ENCODE data around the gene GPLD1.

DNA sequence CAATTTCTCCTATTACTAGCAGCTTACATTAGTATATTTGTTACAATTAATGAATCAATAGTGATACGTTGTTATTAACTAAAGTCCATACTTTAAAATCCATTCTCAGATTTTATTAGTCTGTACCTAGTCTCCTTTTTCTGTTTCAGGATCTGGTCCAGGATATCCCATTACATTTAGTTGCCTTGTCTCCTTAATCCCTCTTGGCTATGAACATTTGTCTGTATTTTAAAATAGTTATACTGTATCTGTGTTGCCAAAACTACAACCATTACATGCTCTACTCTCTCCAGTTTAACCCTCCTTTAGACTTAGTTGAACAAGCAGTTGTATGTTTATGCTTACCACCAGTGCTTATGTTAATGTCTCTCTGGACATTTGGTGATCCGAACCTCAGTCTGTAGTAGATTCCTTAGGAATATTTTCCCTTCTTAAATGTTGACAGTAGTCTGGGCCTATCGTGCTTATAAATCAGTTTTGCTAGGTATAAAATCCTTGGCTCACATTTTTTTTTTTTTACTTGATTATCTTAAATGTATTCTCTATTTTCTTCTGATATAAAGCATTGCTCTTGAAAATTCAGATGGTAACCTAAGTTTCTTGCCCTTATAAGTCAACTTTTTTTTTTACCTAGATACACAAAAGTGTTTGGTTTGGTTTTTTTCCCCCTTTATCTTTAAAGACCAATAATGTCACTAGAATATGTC is 17.6 kb upstream of the GPLD1 start:
- TF ChIP-seq, protein P1, sequence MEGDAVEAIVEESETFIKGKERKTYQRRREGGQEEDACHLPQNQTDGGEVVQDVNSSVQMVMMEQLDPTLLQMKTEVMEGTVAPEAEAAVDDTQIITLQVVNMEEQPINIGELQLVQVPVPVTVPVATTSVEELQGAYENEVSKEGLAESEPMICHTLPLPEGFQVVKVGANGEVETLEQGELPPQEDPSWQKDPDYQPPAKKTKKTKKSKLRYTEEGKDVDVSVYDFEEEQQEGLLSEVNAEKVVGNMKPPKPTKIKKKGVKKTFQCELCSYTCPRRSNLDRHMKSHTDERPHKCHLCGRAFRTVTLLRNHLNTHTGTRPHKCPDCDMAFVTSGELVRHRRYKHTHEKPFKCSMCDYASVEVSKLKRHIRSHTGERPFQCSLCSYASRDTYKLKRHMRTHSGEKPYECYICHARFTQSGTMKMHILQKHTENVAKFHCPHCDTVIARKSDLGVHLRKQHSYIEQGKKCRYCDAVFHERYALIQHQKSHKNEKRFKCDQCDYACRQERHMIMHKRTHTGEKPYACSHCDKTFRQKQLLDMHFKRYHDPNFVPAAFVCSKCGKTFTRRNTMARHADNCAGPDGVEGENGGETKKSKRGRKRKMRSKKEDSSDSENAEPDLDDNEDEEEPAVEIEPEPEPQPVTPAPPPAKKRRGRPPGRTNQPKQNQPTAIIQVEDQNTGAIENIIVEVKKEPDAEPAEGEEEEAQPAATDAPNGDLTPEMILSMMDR (conservative IDR thresholded peaks at IDR 0.05; ENCODE audit: low read depth in 2 of 2) = no peak
- TF ChIP-seq POLR2AphosphoS5 (IDR thresholded peaks at IDR 0.05; ENCODE audit: low read depth) (no peak), EZH2 (IDR thresholded peaks at IDR 0.05; ENCODE audit: low read depth, unreplicated experiment) (no peak), ZNF114 (CRISPR knock-in tag; IDR thresholded peaks at IDR 0.05) (no peak), EZH2phosphoT487 (IDR thresholded peaks at IDR 0.05; ENCODE audit: unreplicated experiment) (no peak)
- TF ChIP-seq, protein P2, sequence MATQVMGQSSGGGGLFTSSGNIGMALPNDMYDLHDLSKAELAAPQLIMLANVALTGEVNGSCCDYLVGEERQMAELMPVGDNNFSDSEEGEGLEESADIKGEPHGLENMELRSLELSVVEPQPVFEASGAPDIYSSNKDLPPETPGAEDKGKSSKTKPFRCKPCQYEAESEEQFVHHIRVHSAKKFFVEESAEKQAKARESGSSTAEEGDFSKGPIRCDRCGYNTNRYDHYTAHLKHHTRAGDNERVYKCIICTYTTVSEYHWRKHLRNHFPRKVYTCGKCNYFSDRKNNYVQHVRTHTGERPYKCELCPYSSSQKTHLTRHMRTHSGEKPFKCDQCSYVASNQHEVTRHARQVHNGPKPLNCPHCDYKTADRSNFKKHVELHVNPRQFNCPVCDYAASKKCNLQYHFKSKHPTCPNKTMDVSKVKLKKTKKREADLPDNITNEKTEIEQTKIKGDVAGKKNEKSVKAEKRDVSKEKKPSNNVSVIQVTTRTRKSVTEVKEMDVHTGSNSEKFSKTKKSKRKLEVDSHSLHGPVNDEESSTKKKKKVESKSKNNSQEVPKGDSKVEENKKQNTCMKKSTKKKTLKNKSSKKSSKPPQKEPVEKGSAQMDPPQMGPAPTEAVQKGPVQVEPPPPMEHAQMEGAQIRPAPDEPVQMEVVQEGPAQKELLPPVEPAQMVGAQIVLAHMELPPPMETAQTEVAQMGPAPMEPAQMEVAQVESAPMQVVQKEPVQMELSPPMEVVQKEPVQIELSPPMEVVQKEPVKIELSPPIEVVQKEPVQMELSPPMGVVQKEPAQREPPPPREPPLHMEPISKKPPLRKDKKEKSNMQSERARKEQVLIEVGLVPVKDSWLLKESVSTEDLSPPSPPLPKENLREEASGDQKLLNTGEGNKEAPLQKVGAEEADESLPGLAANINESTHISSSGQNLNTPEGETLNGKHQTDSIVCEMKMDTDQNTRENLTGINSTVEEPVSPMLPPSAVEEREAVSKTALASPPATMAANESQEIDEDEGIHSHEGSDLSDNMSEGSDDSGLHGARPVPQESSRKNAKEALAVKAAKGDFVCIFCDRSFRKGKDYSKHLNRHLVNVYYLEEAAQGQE (IDR thresholded peaks at IDR 0.05; ENCODE audit: unreplicated experiment) = no peak
- TF ChIP-seq, protein P3, sequence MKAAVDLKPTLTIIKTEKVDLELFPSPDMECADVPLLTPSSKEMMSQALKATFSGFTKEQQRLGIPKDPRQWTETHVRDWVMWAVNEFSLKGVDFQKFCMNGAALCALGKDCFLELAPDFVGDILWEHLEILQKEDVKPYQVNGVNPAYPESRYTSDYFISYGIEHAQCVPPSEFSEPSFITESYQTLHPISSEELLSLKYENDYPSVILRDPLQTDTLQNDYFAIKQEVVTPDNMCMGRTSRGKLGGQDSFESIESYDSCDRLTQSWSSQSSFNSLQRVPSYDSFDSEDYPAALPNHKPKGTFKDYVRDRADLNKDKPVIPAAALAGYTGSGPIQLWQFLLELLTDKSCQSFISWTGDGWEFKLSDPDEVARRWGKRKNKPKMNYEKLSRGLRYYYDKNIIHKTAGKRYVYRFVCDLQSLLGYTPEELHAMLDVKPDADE (IDR thresholded peaks at IDR 0.05) = no peak

All from GM23338 (cell line).